ACC112 (cell line): ENCODE results near the gene SEZ6L.

Source experiments
- H2AFZ ChIP-seq: fragments of 200-600 bp; sonication (generic); one replicate; pipeline ENCODE4 v1.6.0; 2017; ENCODE audit warnings: antibody characterized with exemption, low read length; ENCODE audit not compliant: unreplicated experiment
- H3K27ac ChIP-seq: fragments of 200-600 bp; sonication (generic); 2 replicates; pipeline ENCODE4 v1.5.1; 2014; ENCODE audit warnings: low read depth, mild to moderate bottlenecking, antibody characterized with exemption, low read length, moderate library complexity
- H3K27me3 ChIP-seq: fragments of 200-600 bp; sonication (generic); 2 replicates; pipeline ENCODE4 v1.6.1; 2014; ENCODE audit warnings: mild to moderate bottlenecking, antibody characterized with exemption, low read length, moderate library complexity, mixed read lengths; ENCODE audit not compliant: insufficient read depth
- H3K36me3 ChIP-seq: fragments of 200-600 bp; sonication (generic); 2 replicates; pipeline ENCODE4 v1.6.1; 2016; ENCODE audit warnings: mild to moderate bottlenecking, antibody characterized with exemption, low read length, moderate library complexity, mixed read lengths; ENCODE audit not compliant: insufficient read depth
- H3K4me1 ChIP-seq: fragments of 200-600 bp; sonication (generic); one replicate; pipeline ENCODE4 v1.6.1; 2016; ENCODE audit warnings: low read length, mixed read lengths; ENCODE audit not compliant: insufficient read depth, unreplicated experiment, control insufficient read depth
- H3K4me3 ChIP-seq: fragments of 200-600 bp; sonication (generic); 2 replicates; pipeline ENCODE4 v1.5.1; 2014; ENCODE audit warnings: mild to moderate bottlenecking, low read depth, low read length
- H3K79me2 ChIP-seq: fragments of 200-600 bp; sonication (generic); one replicate; pipeline ENCODE4 v1.6.0; 2016; ENCODE audit warnings: low read length; ENCODE audit not compliant: control insufficient read depth, unreplicated experiment, insufficient read depth

Gene SEZ6L

DNA sequence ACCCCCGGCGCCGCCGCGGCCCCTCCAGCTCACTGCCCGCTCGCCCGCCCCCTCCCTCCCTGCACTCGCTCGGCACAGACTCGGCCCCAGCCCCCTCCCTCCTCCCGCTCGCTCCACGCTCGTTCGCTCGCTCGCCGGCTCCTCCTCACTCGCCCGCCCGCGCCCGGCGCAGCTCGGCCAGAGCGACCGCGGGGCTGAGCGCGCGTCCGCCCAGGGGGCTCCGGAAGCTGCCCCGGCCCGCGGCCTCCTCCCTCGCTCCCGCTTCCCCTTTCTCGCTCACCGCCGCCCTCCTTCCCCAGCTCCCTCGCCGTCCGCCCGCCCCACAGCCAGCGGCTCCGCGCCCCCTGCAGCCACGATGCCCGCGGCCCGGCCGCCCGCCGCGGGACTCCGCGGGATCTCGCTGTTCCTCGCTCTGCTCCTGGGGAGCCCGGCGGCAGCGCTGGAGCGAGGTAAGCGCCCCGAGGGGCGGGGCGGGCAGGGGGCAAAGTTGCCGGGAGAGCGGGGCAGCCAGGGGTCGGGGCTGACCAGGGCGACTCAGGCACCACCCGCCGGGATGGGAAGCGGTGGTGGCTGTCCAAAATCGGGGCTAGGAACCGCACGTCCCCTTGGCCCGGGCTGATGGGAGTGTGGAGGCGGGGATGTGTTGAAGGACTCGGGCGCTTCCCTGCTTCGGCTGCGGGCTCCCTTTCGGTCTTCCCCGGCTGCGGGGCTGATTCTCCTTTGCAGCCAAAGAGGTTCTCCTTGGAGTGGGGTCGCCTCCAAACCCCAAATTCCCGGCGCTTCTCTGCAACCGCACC, at the start of gene SEZ6L:
Gene SEZ6L, plus strand, starts transcription at position 148 of the 797 bp plus-strand sequence. Its CDS starts 208 bp downstream, at position 356.
- Histone ChIP-seq H3K27me3 (peaks cover 36% of the 10 kb centered on the region), H2AFZ (no peak within 1 kb of the TSS), H3K36me3 (no peaks in the 10 kb centered on the region), H3K79me2 (no peaks in the 10 kb centered on the region), H3K4me3 (no peak within 1 kb of the TSS), H3K4me1 (no peaks in the 10 kb centered on the region), H3K27ac (no peak within 1 kb of the TSS)

DNA sequence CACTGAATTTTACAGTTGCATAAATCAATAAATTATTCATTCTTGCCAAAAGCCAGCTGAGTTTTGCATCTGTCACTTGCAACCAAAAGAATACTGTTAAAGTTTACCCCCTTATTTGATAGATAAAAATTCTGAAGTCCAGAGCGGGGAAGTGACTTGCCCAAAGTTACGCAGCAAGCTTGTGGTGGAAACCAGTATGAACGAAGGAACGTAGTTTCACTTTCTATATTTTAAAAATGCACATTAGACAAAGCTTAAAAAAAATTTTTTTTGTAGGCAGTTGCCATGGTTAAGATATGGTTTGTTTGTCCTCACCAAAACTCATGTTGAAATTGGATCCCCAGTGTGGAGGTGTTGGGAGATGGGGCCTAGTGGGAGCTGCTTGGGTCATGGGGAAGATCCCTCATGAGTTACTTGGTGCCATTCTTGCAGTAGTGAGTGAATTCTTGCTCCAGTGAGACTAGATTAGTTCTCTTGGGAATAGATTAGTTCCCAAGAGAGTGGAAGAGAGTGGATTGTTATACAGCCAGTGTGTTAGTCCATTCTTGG, 46.3 kb upstream of the SEZ6L start:
- Histone ChIP-seq H3K4me3 (no peak overlapping the region), H3K4me1 (no peaks in the 10 kb centered on the region), H3K27me3 (no peaks in the 10 kb centered on the region), H2AFZ (no peak overlapping the region), H3K27ac (no peak overlapping the region), H3K79me2 (no peaks in the 10 kb centered on the region), H3K36me3 (no peaks in the 10 kb centered on the region)

DNA sequence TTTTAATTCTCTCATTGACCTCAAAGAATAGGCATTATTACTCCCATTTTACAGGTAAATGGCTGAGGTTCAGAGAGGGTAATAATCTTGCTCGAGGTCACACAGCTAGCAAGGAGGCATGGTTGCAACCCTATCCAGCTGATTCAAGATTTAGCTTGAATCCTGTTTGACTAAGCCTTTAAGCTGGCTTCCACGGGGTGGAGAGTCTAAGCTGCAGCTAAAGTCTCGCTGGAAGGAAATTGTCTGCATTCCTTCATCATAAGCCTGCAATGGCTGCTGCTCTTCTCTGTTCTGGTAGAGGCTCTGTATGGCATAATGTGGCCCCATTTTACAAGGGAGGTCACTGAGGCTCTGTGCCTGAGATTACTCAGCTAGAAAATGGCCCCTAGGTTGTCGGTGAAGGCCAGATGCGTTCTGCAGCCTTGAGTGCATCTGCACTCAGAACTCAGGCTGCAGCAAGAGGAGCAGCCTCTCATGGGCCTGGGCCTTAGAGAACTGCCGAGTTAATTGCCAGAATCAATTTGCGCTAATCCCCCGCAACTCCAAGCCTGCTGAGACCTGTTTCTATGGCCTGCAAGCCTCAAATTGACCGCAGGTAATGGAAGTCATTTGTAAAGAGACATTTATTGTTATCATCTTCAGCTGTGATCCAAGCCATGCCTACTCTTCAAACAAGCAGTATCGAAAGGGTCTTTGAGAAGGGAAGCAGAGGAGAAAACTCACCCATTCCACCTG, 44.1 kb upstream of the SEZ6L start:
- Histone ChIP-seq H3K27me3 (no peaks in the 10 kb centered on the region), H3K27ac (no peak overlapping the region), H3K36me3 (no peaks in the 10 kb centered on the region), H3K79me2 (no peaks in the 10 kb centered on the region), H3K4me1 (no peaks in the 10 kb centered on the region), H2AFZ (no peak overlapping the region), H3K4me3 (no peak overlapping the region)

DNA sequence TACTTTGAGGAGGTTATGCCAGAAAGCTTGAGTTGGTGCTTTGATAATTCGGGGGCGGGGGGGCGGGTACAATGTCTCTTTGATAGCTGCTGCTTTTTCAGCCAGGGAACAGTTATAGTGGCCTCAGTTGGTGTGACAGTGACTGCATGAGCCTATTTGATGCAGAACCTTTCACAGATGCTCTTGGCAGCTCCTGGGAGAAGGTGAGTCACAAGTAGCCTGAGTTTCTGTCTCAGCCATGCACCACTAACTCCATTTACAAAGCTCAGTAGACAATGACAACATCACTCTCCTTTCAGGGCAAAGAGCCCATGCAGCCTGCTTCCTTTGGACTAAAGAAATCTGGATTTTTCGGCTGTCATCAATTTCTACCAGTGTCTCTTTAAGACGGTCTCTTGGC, 42.1 kb upstream of the SEZ6L start:
- no peaks in the 10 kb centered on the region for H3K36me3 ChIP-seq
- no peaks in the 10 kb centered on the region for H3K4me1 ChIP-seq
- H3K27me3 ChIP-seq: no peaks in the 10 kb centered on the region
- no peak overlapping the region for H2AFZ ChIP-seq
- H3K4me3 ChIP-seq: no peak overlapping the region
- H3K27ac ChIP-seq: no peak overlapping the region
- no peaks in the 10 kb centered on the region for H3K79me2 ChIP-seq

- no peaks in the 10 kb centered on the region for H3K36me3 ChIP-seq
- no peak overlapping the region for H3K27ac ChIP-seq
- no peaks in the 10 kb centered on the region for H3K79me2 ChIP-seq
- H3K27me3 ChIP-seq: no peaks in the 10 kb centered on the region
- H3K4me1 ChIP-seq: no peaks in the 10 kb centered on the region
- no peak overlapping the region for H2AFZ ChIP-seq
- no peak overlapping the region for H3K4me3 ChIP-seq
Observed at GRCh38 chr22:26127556-26127955, 41.7 kb upstream of the SEZ6L start.

DNA sequence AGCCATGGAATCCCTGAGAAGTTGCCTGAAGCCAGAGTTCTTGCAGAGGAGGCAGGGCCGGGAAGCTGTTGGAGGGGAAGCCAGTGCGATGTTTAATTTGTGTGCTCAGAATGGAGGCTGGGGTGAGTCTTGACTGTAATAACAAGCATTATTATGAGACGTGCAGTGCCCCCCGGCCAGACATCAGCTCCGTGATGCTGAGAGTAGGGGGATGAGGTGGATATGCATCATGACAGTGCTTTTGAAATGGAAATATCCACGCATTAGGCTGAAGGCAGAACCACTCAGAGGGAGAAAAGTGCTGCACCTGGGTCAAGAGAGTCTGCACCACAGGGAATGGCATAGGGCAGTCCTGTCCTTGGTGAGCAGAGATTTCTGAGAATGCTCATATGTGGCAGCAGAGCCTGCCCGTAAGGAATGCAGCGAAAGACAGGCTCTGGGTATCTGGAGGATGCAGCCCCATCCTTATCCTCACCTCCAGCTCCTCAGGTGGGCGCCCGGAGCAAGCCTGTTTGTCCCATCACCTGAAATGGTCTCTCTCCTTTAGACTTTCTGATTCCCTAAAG, 37.6 kb upstream of the SEZ6L start:
- Histone ChIP-seq H3K4me3 (no peak overlapping the region), H3K79me2 (no peaks in the 10 kb centered on the region), H3K27ac (no peak overlapping the region), H2AFZ (no peak overlapping the region), H3K27me3 (no peaks in the 10 kb centered on the region), H3K4me1 (no peaks in the 10 kb centered on the region), H3K36me3 (no peaks in the 10 kb centered on the region)

- Histone ChIP-seq H3K36me3 (no peaks in the 10 kb centered on the region), H3K27ac (no peak overlapping the region), H3K4me3 (no peak overlapping the region), H3K4me1 (no peaks in the 10 kb centered on the region), H3K79me2 (no peaks in the 10 kb centered on the region), H2AFZ (no peak overlapping the region), H3K27me3 (no peaks in the 10 kb centered on the region)
Observed at GRCh38 chr22:26134654-26135330, 34.5 kb upstream of the SEZ6L start.

DNA sequence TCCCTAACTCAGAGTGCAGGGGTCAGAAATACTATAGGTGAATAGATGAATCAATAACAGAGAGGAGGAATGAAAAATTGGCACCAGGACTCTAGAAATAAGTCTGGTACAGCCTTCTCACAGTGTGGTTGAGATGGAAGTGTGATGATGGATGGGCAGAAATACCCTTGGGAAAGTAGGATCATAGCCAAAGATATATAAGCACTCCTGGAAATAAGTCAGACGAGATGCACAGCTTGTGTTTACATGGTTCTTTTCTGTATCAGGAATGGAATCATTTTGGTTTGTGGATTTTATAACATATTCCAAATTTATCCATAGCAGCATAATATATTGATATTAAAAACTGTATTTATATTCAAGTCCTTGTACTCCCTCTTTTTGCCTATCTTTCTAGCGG, 33.5 kb upstream of the SEZ6L start:
- H2AFZ ChIP-seq: no peak overlapping the region
- no peak overlapping the region for H3K27ac ChIP-seq
- H3K36me3 ChIP-seq: no peaks in the 10 kb centered on the region
- no peaks in the 10 kb centered on the region for H3K4me1 ChIP-seq
- no peak overlapping the region for H3K4me3 ChIP-seq
- no peaks in the 10 kb centered on the region for H3K79me2 ChIP-seq
- no peaks in the 10 kb centered on the region for H3K27me3 ChIP-seq

DNA sequence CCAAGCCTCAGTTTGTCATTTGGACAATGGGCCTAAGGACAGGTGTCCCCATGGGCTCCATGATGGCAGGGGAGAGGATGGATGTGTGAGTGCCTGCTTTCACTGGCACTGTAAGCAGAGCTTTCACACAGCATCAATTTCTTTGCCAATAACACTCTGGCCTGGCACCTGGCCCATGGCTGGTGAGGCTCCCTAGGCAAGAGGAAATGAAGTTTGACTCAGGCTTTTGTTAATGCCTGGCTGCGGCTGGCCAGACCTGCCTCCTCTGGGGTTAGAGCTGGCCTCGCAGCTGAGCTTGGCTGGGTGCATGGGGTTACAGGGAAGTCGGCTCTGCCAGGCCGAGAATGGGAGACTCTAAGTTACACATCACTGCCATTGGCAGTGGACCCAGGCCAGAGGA, 30.0 kb upstream of the SEZ6L start:
- no peaks in the 10 kb centered on the region for H3K27me3 ChIP-seq
- no peaks in the 10 kb centered on the region for H3K4me1 ChIP-seq
- H2AFZ ChIP-seq: no peak overlapping the region
- H3K4me3 ChIP-seq: no peak overlapping the region
- H3K27ac ChIP-seq: no peak overlapping the region
- H3K79me2 ChIP-seq: no peaks in the 10 kb centered on the region
- H3K36me3 ChIP-seq: no peaks in the 10 kb centered on the region

DNA sequence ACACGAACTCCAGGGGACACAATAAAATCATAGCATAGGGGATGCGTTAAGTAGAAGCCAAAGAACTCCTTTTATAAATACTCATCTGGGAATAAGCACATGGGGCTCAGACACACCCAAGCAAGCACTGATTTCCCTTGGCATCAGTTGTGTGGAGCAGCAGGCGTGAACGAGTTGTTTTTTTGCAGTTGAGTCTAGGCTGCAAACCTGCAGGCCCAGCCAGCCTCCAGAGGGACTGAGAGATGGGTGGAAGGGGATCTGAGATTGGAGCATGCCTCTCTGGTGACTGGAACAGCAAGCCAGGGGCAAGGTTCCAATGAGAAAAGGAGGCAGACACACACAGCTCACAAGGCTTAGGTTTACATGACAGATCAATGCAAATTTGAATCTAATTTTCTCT, 27.4 kb upstream of the SEZ6L start:
- H3K27ac ChIP-seq: no peak overlapping the region
- no peaks in the 10 kb centered on the region for H3K27me3 ChIP-seq
- no peaks in the 10 kb centered on the region for H3K79me2 ChIP-seq
- no peak overlapping the region for H2AFZ ChIP-seq
- no peaks in the 10 kb centered on the region for H3K36me3 ChIP-seq
- H3K4me3 ChIP-seq: no peak overlapping the region
- H3K4me1 ChIP-seq: no peaks in the 10 kb centered on the region
